GM19463 (cell line): ENCODE results near the gene CDC14A.
"Not testable (repeated sequence)": the region's sequence is repeated elsewhere in the genome, so short reads cannot be mapped to it uniquely, and the experiment has no call there.

ENCODE experiments used
- ATAC-seq: cut with Tn5 transposase; IDR thresholded peaks from one replicate; pipeline ENCODE4 v1.9.1; 2021; ENCODE audit warnings: mild to moderate bottlenecking, moderate library complexity; ENCODE audit not compliant: unreplicated experiment

CDC14A gene

GRCh38 chr1:100332331-100332730 lies 20.0 kb upstream of the CDC14A start:
- ATAC-seq, result no peak

- ATAC-seq, result no peak
These were observed 16.9 kb upstream of the CDC14A start for GRCh38 chr1:100335436-100335835.

GRCh38 chr1:100337878-100338277 lies 14.4 kb upstream of the CDC14A start:
- ATAC-seq, result not testable (repeated sequence)

- not testable (repeated sequence) for ATAC-seq
These were observed 12.6 kb upstream of the CDC14A start for GRCh38 chr1:100339735-100340134.

GRCh38 chr1:100340494-100340893 lies 11.8 kb upstream of the CDC14A start:
- no peak for ATAC-seq

- ATAC-seq, result no peak
These were observed 10.0 kb upstream of the CDC14A start for GRCh38 chr1:100342348-100342747.

GRCh38 chr1:100343897-100344296 lies 8.4 kb upstream of the CDC14A start:
- no peak for ATAC-seq

GRCh38 chr1:100344774-100345173 lies 7.5 kb upstream of the CDC14A start:
- ATAC-seq, result no peak

- no peak for ATAC-seq
These were observed 5.9 kb upstream of the CDC14A start for GRCh38 chr1:100346387-100346786.

GRCh38 chr1:100347009-100347966 lies 5.0 kb upstream of the CDC14A start:
- ATAC-seq, result no peak

- ATAC-seq, result no peak
These were observed 3.7 kb upstream of the CDC14A start for GRCh38 chr1:100348549-100349144.

- no peak for ATAC-seq
These were observed 3.1 kb upstream of the CDC14A start for GRCh38 chr1:100349246-100349645.

GRCh38 chr1:100350787-100351094 lies 1.6 kb upstream of the CDC14A start:
- ATAC-seq, result no peak

- ATAC-seq, result peak; percentile 56
These were observed 1.0 kb upstream of the CDC14A start for GRCh38 chr1:100351095-100351887.

- ATAC-seq, result peak; percentile 13
These were observed 930 bp downstream of the CDC14A start for GRCh38 chr1:100353071-100353801.

GRCh38 chr1:100353988-100354387 lies 1.7 kb downstream of the CDC14A start:
- no peak for ATAC-seq

- ATAC-seq, result no peak
These were observed 2.7 kb downstream of the CDC14A start for GRCh38 chr1:100354971-100355394.

GRCh38 chr1:100358210-100358609 lies 5.9 kb downstream of the CDC14A start:
- ATAC-seq, result no peak

GRCh38 chr1:100359139-100359538 lies 6.8 kb downstream of the CDC14A start:
- no peak for ATAC-seq

GRCh38 chr1:100360790-100361510 lies 8.6 kb downstream of the CDC14A start:
- ATAC-seq, result no peak
